ENCODE measurements around the gene ZFP92. TPM values are rescaled to one million over a fixed set of nuclear protein-coding genes. Genes with fewer than 3 reads are reported as not detected.
A peak's percentile ranks its signal among the peaks of the same experiment; 100 is the strongest.

ZFP92 gene
- total and polyA plus RNA-seq, 10 donors, result 0.26 to 3.4 (median 2.0) TPM

- WGBS, 5 donors, result 86 to 94% (median 90%) methylated on average over 10 to 25 of the region's 25 CpGs
- TF ChIP-seq POLR2AphosphoS5 (IDR thresholded peaks at IDR 0.05) (peak in 1 of 3 donors; percentile 2), CTCF (IDR thresholded peaks at IDR 0.05 in 8 of 11, conservative IDR thresholded peaks at IDR 0.05 in 3 of 11) (no peak)
- peaks cover 0 to 6% (median 0%) of the 10 kb centered on the region in 8 donors for H3K9me3 ChIP-seq
- H3K27me3 ChIP-seq (replicated peaks in 1 of 7), result no peaks in the 10 kb centered on the region
- no peak overlapping the region for H3K27ac ChIP-seq
- no peaks in the 10 kb centered on the region for H3K4me1 ChIP-seq
- peaks cover 0 to 14% (median 4%) of the 10 kb centered on the region in 6 donors for H3K36me3 ChIP-seq
- H3K4me3 ChIP-seq, result no peak overlapping the region
- no peak for DNase-seq
- intact Hi-C loops (cut with DNase I; ENCODE audit: low total_unique reads), result no loop called here
Observed at GRCh38 chrX:153443476-153444332, 32.4 kb downstream of the ZFP92 start.

- Histone ChIP-seq H3K36me3 (peaks cover 0 to 22% (median 4%) of the 10 kb centered on the region in 6 donors), H3K27ac (no peak overlapping the region), H3K4me1 (no peaks in the 10 kb centered on the region), H3K9me3 (peaks cover 0 to 5% (median 0%) of the 10 kb centered on the region in 8 donors), H3K27me3 (replicated peaks in 1 of 7) (no peaks in the 10 kb centered on the region), H3K4me3 (no peak overlapping the region)
- no peak for DNase-seq
- 88 to 94% (median 91%) methylated on average over 24 to 37 of the region's 37 CpGs; no CpG with 5 or more reads in 1 of the 5 donors for WGBS, 5 donors
- intact Hi-C loops (cut with DNase I; ENCODE audit: low total_unique reads), result no loop called here
- no peak for TF ChIP-seq POLR2AphosphoS5 (IDR thresholded peaks at IDR 0.05)
- TF ChIP-seq CTCF (IDR thresholded peaks at IDR 0.05 in 8 of 11, conservative IDR thresholded peaks at IDR 0.05 in 3 of 11), result no peak
- TF ChIP-seq POLR2A (IDR thresholded peaks at IDR 0.05), result no peak
Observed at GRCh38 chrX:153444333-153445011, 33.2 kb downstream of the ZFP92 start.

GRCh38 chrX:153445106-153445855 is 34.0 kb downstream of the ZFP92 start:
- Histone ChIP-seq H3K27me3 (replicated peaks in 1 of 7) (no peaks in the 10 kb centered on the region), H3K4me3 (no peak overlapping the region), H3K27ac (no peak overlapping the region), H3K36me3 (peaks cover 0 to 30% (median 4%) of the 10 kb centered on the region in 6 donors), H3K4me1 (no peaks in the 10 kb centered on the region), H3K9me3 (no peaks in the 10 kb centered on the region)
- WGBS, 5 donors, result 83 to 94% (median 90%) methylated on average over 11 to 35 of the region's 35 CpGs
- intact Hi-C loops (cut with DNase I; ENCODE audit: low total_unique reads), result no loop called here
- DNase-seq, result no peak
- TF ChIP-seq POLR2A (IDR thresholded peaks at IDR 0.05) (no peak), POLR2AphosphoS5 (IDR thresholded peaks at IDR 0.05) (no peak), CTCF (IDR thresholded peaks at IDR 0.05 in 8 of 11, conservative IDR thresholded peaks at IDR 0.05 in 3 of 11) (no peak)
